ENCODE measurements around the gene EFCAB8. TPM values are rescaled to one million over a fixed set of nuclear protein-coding genes. Genes with fewer than 3 reads are reported as not detected.

The EFCAB8 gene
- total RNA-seq, 2 experiments from 2014 or later, result not detected

DNA sequence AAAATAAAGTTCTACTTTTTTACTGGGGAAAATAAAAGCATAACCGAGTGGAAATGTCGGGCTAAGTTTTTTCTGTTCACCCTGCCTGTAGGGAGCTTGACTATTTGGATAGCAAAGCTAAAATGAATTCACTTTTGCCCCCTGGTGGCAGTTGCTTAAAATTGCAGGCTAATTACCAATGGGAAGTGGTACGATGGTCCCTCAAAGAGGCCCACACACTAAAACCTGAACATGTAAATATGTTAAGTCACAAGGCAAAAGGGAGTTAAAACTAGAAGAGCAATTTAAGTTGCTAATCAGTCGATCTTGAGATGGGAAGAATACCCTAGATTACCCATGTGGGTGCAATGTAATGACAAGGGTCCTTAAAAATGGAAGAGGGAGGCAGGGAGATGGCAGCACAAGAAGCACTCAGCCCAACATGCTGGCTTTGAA lies 146.4 kb downstream of the EFCAB8 start:
- Histone ChIP-seq H3K9me2 (ENCODE audit: insufficient read depth, low read length) (no peaks in the 10 kb centered on the region), H3K4me3 (ENCODE audit: low read depth, low read length, poor library complexity, severe bottlenecking) (no peak overlapping the region), H4K20me1 (ENCODE audit: insufficient read depth, low read length) (no peaks in the 10 kb centered on the region), H3K4me2 (ENCODE audit: low read length) (no peak overlapping the region), H2AFZ (ENCODE audit: low read length) (no peak overlapping the region), H3K4me1 (ENCODE audit: insufficient read depth, low read length, poor library complexity, severe bottlenecking) (no peaks in the 10 kb centered on the region), H3K9me3 (ENCODE audit: low read length) (peaks cover 8% of the 10 kb centered on the region; the same call in 1 of the 2 replicates), H3K36me3 (ENCODE audit: insufficient read depth, low read length) (no peaks in the 10 kb centered on the region), H3K79me2 (ENCODE audit: insufficient read depth, low read depth, low read length) (no peaks in the 10 kb centered on the region), H3K27ac (ENCODE audit: low read depth, low read length, poor library complexity, severe bottlenecking) (no peak overlapping the region)
- no TSS peak for BruUV-seq (replicated peaks)
- ChIA-PET POLR2A (no interaction called here), CTCF (ENCODE audit: unreplicated experiment) (no interaction called here)
- peak; percentile 41 for DNase-seq (ENCODE audit: low spot score)
- intact Hi-C loops (cut with micrococcal nuclease; ENCODE audit: unreplicated experiment), result loop anchor here (1.0 kb wide), 1 partner anchor 103 kb away; no protein-coding TSS in a partner anchor
- no peak for TF ChIP-seq EZH2phosphoT487 (IDR thresholded peaks at IDR 0.05; ENCODE audit: borderline replicate concordance, low read depth, low read length)
- TF ChIP-seq, protein P1, sequence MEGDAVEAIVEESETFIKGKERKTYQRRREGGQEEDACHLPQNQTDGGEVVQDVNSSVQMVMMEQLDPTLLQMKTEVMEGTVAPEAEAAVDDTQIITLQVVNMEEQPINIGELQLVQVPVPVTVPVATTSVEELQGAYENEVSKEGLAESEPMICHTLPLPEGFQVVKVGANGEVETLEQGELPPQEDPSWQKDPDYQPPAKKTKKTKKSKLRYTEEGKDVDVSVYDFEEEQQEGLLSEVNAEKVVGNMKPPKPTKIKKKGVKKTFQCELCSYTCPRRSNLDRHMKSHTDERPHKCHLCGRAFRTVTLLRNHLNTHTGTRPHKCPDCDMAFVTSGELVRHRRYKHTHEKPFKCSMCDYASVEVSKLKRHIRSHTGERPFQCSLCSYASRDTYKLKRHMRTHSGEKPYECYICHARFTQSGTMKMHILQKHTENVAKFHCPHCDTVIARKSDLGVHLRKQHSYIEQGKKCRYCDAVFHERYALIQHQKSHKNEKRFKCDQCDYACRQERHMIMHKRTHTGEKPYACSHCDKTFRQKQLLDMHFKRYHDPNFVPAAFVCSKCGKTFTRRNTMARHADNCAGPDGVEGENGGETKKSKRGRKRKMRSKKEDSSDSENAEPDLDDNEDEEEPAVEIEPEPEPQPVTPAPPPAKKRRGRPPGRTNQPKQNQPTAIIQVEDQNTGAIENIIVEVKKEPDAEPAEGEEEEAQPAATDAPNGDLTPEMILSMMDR (conservative IDR thresholded peaks at IDR 0.05; ENCODE audit: low read length), result peak; percentile 81

DNA sequence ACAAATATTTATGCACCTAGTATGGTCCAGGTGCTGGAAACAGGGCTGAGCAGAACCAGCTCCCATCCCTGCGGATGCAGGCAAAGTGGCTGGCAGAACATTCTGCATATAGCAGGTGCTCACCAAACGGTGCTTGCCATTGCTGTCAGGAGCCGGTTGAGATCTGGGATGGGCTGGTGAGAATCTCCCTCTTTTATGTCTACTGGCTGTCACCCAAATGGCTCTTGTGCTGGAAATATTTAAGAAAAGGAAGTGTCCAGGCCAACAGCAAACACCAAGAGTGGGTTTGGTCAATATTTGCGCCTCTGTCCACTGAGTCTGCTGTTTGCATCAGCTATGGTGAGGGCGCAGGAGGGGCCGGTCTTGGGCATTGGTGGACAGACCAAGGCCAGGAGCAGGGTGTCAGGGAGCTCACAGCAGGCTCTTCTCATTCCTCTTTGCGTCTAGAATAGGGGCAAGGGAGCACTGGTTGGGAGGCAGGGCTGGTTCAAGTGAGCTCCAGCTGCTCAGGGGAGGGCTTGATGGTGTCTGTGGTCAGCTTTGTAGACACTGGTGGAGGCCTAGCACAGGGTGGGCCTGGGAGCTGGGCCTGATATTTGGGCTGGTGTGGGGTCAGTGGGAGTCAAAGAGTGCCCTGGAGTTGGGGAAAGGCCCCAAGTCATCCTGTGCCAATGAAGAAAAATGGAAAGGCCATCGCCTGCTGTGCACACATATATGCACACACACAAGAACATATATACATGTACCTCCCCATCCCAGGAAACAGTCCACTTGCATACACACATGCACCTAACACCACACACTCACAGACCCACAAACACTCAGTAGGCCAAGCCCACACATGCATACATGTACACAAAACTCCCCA lies 147.4 kb downstream of the EFCAB8 start:
- H3K4me2 ChIP-seq (ENCODE audit: low read length), result no peak overlapping the region
- no peaks in the 10 kb centered on the region for H3K9me2 ChIP-seq (ENCODE audit: insufficient read depth, low read length)
- BruUV-seq (replicated peaks), result no TSS peak
- TF ChIP-seq, protein P1 (conservative IDR thresholded peaks at IDR 0.05; ENCODE audit: low read length), result no peak
- no peak for TF ChIP-seq EZH2phosphoT487 (IDR thresholded peaks at IDR 0.05; ENCODE audit: borderline replicate concordance, low read depth, low read length)
- intact Hi-C loops (cut with micrococcal nuclease; ENCODE audit: unreplicated experiment), result loop anchor here (1.0 kb wide), 1 partner anchor 104 kb away; no protein-coding TSS in a partner anchor
- H3K4me1 ChIP-seq (ENCODE audit: insufficient read depth, low read length, poor library complexity, severe bottlenecking), result no peaks in the 10 kb centered on the region
- no peaks in the 10 kb centered on the region for H4K20me1 ChIP-seq (ENCODE audit: insufficient read depth, low read length)
- no peak overlapping the region for H2AFZ ChIP-seq (ENCODE audit: low read length)
- ChIA-PET CTCF (ENCODE audit: unreplicated experiment) (no interaction called here), POLR2A (no interaction called here)
- H3K36me3 ChIP-seq (ENCODE audit: insufficient read depth, low read length), result no peaks in the 10 kb centered on the region
- H3K27ac ChIP-seq (ENCODE audit: low read depth, low read length, poor library complexity, severe bottlenecking), result no peak overlapping the region
- H3K79me2 ChIP-seq (ENCODE audit: insufficient read depth, low read depth, low read length), result no peaks in the 10 kb centered on the region
- H3K4me3 ChIP-seq (ENCODE audit: low read depth, low read length, poor library complexity, severe bottlenecking), result no peak overlapping the region
- H3K9me3 ChIP-seq (ENCODE audit: low read length), result peaks cover 8% of the 10 kb centered on the region; the same call in 1 of the 2 replicates
- DNase-seq (ENCODE audit: low spot score), result no peak

Measured in OCI-LY7 (cell line).